Muscle layer of colon (tissue), 2 donors: ENCODE data around the gene BOK.
"Not testable (repeated sequence)": the region's sequence is repeated elsewhere in the genome, so short reads cannot be mapped to it uniquely, and the experiment has no call there.

Experiments
- H3K27ac ChIP-seq: one replicate; pipeline ENCODE4 v1.7.0; 2013; ENCODE audit warnings: low read depth, mild to moderate bottlenecking, low read length, moderate library complexity
- H3K27me3 ChIP-seq, 2 donors: one replicate each; pipeline ENCODE4 v1.7.0; 2013; ENCODE audit warnings: low read length in 2 of 2, mild to moderate bottlenecking in 2 of 2; ENCODE audit not compliant: insufficient read depth in 2 of 2, control insufficient read depth in 1 of 2
- H3K36me3 ChIP-seq: one replicate; pipeline ENCODE4 v1.7.0; 2013; ENCODE audit warnings: mild to moderate bottlenecking, low read length; ENCODE audit not compliant: insufficient read depth
- H3K4me1 ChIP-seq: one replicate; pipeline ENCODE4 v1.7.0; 2013; ENCODE audit warnings: mild to moderate bottlenecking, low read length; ENCODE audit not compliant: insufficient read depth
- H3K4me3 ChIP-seq, 2 donors: one replicate each; pipeline ENCODE4 v1.7.0; 2013; ENCODE audit warnings: low read length in 2 of 2, low read depth in 1 of 2, mild to moderate bottlenecking in 1 of 2, moderate library complexity in 1 of 2
- H3K9ac ChIP-seq: one replicate; pipeline ENCODE4 v1.7.0; 2013; ENCODE audit warnings: low read length
- H3K9me3 ChIP-seq: one replicate; pipeline ENCODE4 v1.7.0; 2013; ENCODE audit warnings: mild to moderate bottlenecking, low read length
- donor health status: abdominal sarcoma.
- donor health status: Adenocarcinoma of cecum.

BOK gene

GRCh38 chr2:241582328-241582727 lies 23.8 kb downstream of the BOK start:
- Histone ChIP-seq H3K9ac (no peak overlapping the region), H3K4me3 (no peak overlapping the region), H3K9me3 (no peaks in the 10 kb centered on the region), H3K27ac (no peak overlapping the region), H3K27me3 (no peaks in the 10 kb centered on the region), H3K36me3 (peaks cover 22% of the 10 kb centered on the region), H3K4me1 (peaks cover 8% of the 10 kb centered on the region)

DNA sequence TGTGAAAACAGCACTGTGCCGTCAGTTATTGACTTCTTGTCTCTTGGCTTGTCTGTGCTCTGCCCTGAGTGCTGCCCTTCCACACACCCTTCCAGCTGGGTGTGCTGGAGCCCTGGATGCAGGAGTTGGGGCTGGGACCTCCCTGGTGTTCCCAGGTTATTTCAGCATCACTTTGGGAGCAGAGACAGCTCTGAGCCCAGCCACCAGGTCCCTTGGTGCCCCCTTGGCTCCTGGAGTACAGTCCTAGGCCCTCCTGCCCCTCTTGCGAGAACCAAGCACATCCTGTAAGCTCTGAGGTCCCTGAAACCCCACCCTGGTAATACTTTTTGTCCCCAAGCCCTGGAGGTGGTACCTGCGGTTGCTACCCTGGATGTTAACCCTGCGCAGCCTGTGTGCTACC lies 24.3 kb downstream of the BOK start:
- Histone ChIP-seq H3K9me3 (no peaks in the 10 kb centered on the region), H3K36me3 (peaks cover 22% of the 10 kb centered on the region), H3K4me3 (no peak overlapping the region), H3K27ac (no peak overlapping the region), H3K4me1 (peaks cover 4% of the 10 kb centered on the region), H3K9ac (no peak overlapping the region), H3K27me3 (no peaks in the 10 kb centered on the region)

DNA sequence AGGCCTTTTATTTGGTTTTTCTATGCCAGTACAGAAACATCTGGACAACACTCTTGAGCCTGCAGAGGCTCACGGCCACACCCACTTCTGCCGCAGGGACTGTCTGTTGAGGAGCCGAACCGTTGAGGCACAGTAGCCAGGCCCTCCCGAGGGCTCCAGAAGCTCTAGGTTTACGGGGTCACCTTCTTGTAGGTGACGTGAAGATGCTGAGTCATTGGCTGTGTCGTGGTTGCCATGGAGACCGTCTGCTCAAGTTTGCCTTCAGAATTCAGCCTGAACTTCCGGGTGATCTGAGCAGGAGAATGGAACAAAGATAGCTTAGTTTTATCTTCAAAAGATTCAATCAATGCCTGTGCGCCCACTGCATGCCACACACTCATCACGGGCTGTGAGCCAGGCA lies 25.9 kb downstream of the BOK start:
- Histone ChIP-seq H3K27me3 (no peaks in the 10 kb centered on the region), H3K9ac (no peak overlapping the region), H3K27ac (no peak overlapping the region), H3K4me1 (no peaks in the 10 kb centered on the region), H3K9me3 (peaks cover 6% of the 10 kb centered on the region), H3K4me3 (no peak overlapping the region), H3K36me3 (peaks cover 22% of the 10 kb centered on the region)

GRCh38 chr2:241586564-241587264 lies 28.2 kb downstream of the BOK start:
- H3K4me3 ChIP-seq = no peak overlapping the region
- no peaks in the 10 kb centered on the region for H3K27me3 ChIP-seq
- no peak overlapping the region for H3K27ac ChIP-seq
- peaks cover 26% of the 10 kb centered on the region for H3K36me3 ChIP-seq
- H3K4me1 ChIP-seq = no peaks in the 10 kb centered on the region
- H3K9ac ChIP-seq = no peak overlapping the region
- H3K9me3 ChIP-seq = peaks cover 6% of the 10 kb centered on the region

DNA sequence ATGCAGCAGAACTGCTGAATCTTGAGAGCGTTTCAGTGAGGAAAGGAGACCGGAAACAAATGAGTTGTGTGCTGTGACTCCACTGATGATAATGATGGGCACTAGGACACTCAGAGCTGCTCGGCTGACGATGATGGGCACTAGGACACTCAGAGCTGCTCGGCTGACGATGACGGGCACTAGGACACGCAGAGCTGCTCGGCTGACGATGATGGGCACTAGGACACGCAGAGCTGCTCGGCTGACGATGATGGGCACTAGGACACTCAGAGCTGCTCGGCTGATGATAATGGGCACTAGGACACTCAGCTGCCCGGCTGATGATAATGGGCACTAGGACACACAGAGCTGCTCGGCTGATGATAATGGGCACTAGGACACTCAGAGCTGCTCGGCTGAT lies 31.3 kb downstream of the BOK start:
- not testable (repeated sequence) for H3K4me3 ChIP-seq, H3K9me3 ChIP-seq, H3K27me3 ChIP-seq, H3K27ac ChIP-seq, H3K9ac ChIP-seq, H3K4me1 ChIP-seq
- peaks cover 23% of the 10 kb centered on the region for H3K36me3 ChIP-seq

DNA sequence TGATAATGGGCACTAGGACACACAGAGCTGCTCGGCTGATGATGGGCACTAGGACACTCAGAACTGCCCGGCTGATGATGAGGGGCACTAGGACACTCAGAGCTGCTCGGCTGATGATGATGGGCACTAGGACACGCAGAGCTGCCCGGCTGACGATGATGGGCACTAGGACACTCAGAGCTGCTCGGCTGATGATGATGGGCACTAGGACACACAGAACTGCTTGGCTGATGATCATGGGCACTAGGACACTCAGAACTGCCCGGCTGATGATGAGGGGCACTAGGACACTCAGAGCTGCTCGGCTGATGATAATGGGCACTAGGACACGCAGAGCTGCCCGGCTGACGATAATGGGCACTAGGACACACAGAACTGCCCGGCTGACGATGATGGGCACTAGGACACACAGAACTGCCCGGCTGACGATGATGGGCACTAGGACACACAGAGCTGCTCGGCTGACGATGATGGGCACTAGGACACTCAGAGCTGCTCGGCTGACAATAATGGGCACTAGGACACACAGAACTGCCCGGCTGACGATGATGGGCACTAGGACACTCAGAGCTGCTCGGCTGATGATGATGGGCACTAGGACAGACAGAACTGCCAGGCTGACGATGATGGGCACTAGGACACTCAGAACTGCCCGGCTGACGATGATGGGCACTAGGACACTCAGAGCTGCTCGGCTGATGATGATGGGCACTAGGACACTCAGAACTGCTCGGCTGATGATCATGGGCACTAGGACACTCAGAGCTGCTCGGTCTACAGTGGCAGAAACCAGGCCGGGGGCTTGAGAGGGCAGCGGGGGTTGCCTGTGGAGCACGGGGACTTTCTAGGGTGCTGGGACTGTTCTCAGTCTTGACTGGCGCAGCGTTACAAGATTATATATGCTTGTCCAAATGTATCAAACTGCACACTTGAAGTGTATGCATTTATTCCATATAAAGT lies 32.2 kb downstream of the BOK start:
- H3K9ac ChIP-seq, H3K4me3 ChIP-seq, H3K9me3 ChIP-seq, H3K4me1 ChIP-seq, H3K27me3 ChIP-seq, H3K27ac ChIP-seq: not testable (repeated sequence)
- peaks cover 25% of the 10 kb centered on the region for H3K36me3 ChIP-seq

- Histone ChIP-seq H3K4me1 (no peaks in the 10 kb centered on the region), H3K9ac (no peak overlapping the region), H3K4me3 (no peak overlapping the region), H3K27ac (no peak overlapping the region), H3K9me3 (peaks cover 6% of the 10 kb centered on the region), H3K27me3 (no peaks in the 10 kb centered on the region), H3K36me3 (peaks cover 27% of the 10 kb centered on the region)
These were observed 33.7 kb downstream of the BOK start for GRCh38 chr2:241592126-241592845.

DNA sequence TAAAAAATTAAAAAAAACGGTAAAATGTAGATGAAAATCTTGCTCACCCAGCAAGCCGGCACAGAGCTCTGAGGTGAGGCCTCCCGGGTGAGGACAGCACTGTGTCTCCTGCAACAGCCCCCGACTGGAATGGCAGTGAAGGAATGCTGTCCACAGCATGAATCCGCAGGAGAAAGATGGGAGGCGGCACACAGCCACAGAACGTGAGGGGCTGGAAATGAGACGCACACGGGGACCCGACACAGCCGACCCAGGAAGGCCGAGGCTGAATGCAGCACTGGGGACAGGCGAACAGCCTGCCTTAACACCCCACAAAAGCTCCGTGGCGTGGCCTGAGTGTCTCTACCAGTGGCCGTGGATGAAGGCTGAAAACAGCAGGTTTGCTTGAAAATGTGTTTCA lies 34.7 kb downstream of the BOK start:
- H3K4me1 ChIP-seq = no peaks in the 10 kb centered on the region
- no peak overlapping the region for H3K9ac ChIP-seq
- H3K27ac ChIP-seq = no peak overlapping the region
- H3K9me3 ChIP-seq = peaks cover 4% of the 10 kb centered on the region
- H3K27me3 ChIP-seq = no peaks in the 10 kb centered on the region
- H3K36me3 ChIP-seq = peaks cover 27% of the 10 kb centered on the region
- no peak overlapping the region for H3K4me3 ChIP-seq

DNA sequence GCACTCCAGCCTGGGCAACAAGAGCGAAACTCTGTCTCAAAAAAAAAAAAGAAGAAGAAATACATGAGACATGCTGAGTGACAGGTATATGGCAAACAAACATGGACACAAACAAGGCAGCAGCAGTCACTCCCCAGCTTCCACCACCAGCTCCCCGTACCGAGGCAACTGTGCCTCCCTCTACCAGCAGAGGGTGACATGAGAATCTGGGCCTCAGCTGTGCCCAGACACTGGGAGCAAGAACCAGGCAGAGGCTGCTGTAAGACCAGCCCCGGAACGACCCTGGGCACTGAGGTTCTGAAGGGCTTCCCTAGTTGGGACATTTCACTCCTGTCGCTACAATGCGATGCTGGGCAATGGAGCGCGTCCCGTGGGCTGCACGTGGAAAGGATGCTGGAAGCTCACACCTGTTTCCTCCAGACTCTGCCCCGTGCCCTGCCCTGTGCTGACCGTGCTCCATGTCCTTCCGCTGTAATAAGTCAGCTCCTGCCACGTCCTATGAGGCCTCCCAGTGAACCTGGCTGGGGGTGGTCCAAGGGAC lies 37.1 kb downstream of the BOK start:
- no peak overlapping the region for H3K9ac ChIP-seq
- H3K4me3 ChIP-seq = no peak overlapping the region
- no peaks in the 10 kb centered on the region for H3K4me1 ChIP-seq
- peaks cover 27% of the 10 kb centered on the region for H3K36me3 ChIP-seq
- H3K9me3 ChIP-seq = no peaks in the 10 kb centered on the region
- no peak overlapping the region for H3K27ac ChIP-seq
- no peaks in the 10 kb centered on the region for H3K27me3 ChIP-seq

GRCh38 chr2:241597561-241597960 lies 39.0 kb downstream of the BOK start:
- H3K27ac ChIP-seq = no peak overlapping the region
- no peaks in the 10 kb centered on the region for H3K4me1 ChIP-seq
- peaks cover 20% of the 10 kb centered on the region for H3K36me3 ChIP-seq
- no peak overlapping the region for H3K4me3 ChIP-seq
- no peaks in the 10 kb centered on the region for H3K27me3 ChIP-seq
- H3K9ac ChIP-seq = no peak overlapping the region
- no peaks in the 10 kb centered on the region for H3K9me3 ChIP-seq

GRCh38 chr2:241598061-241598460 lies 39.5 kb downstream of the BOK start:
- Histone ChIP-seq H3K4me1 (no peaks in the 10 kb centered on the region), H3K9me3 (no peaks in the 10 kb centered on the region), H3K27me3 (no peaks in the 10 kb centered on the region), H3K4me3 (no peak overlapping the region), H3K9ac (no peak overlapping the region), H3K36me3 (peaks cover 23% of the 10 kb centered on the region), H3K27ac (no peak overlapping the region)
